Endothelial cell of umbilical vein (primary cell): ENCODE results near the gene RPS6KL1. TPM values are rescaled to one million over a fixed set of nuclear protein-coding genes. Genes with fewer than 3 reads are reported as not detected.

ENCODE experiments used
- BruUV-seq: library from RNA; stranded (reverse); fragments of 400-500 nt; replicated peaks from 2 replicates; lab custom pipeline; 2021; lab: Mats Ljungman, UMichigan
- CTCF ChIA-PET: fragments of 300-600, 350-600 bp; sonication (Branson Sonifier 250); formaldehyde crosslinking; loops from one replicate; lab custom pipeline; 2021; ENCODE audit warnings: antibody characterized with exemption, inconsistent platforms; lab: Charles Lee
- POLR2A ChIA-PET: fragments of 300-600, 350-600 bp; sonication (Branson Sonifier 250); formaldehyde crosslinking; loops from one replicate; lab custom pipeline; 2021; ENCODE audit warnings: antibody characterized with exemption, inconsistent platforms; lab: Charles Lee
- DNase-seq: peaks from one replicate; pipeline ENCODE4 v3.0.0-alpha.2; 2011; ENCODE audit warnings: low read depth, low spot score
- FAIRE-seq: peaks from 2 replicates; lab custom pipeline; 2011; peaks lifted over from hg19 to GRCh38; lab: Jason Lieb, UNC
- H2AFZ ChIP-seq: 2 replicates; pipeline ENCODE4 v1.6.0; 2012; ENCODE audit warnings: low read depth, low read length, control low read depth, inconsistent platforms
- H3K27ac ChIP-seq: 2 replicates; pipeline ENCODE4 v1.5.1; 2011; ENCODE audit warnings: low read depth, mild to moderate bottlenecking, control low read depth, low read length, moderate library complexity; ENCODE audit not compliant: insufficient read depth
- H3K27me3 ChIP-seq, 2 experiments: 2 replicates each; pipeline versions ENCODE4 v1.6.0 to v1.6.1; 2011; ENCODE audit warnings: low read length in 2 of 2, mixed read lengths in 1 of 2; ENCODE audit not compliant: control insufficient read depth in 2 of 2, insufficient read depth in 2 of 2
- H3K36me3 ChIP-seq, 2 experiments: 2 replicates in 1 of 2; 3 replicates in 1 of 2; pipeline ENCODE4 v1.5.1; 2011; ENCODE audit warnings: low read length in 2 of 2, mild to moderate bottlenecking in 1 of 2, moderate library complexity in 1 of 2; ENCODE audit not compliant: control insufficient read depth in 2 of 2, insufficient read depth in 2 of 2; ENCODE audit errors: extremely low read depth in 1 of 2
- H3K4me1 ChIP-seq: 3 replicates; pipeline ENCODE4 v1.5.1; 2011; ENCODE audit warnings: mild to moderate bottlenecking, low read length; ENCODE audit not compliant: control insufficient read depth, insufficient read depth; ENCODE audit errors: extremely low read depth
- H3K4me2 ChIP-seq: 2 replicates; pipeline ENCODE4 v1.6.1; 2011; ENCODE audit warnings: low read length, control low read depth, mixed read lengths; ENCODE audit not compliant: insufficient read depth
- H3K4me3 ChIP-seq, 3 experiments: fragments of 200-600 bp in 1 of 3; sonication (generic), shearing (Covaris generic) in 1 of 3; replicated peaks in 1 of 3; 2 replicates each; pipeline ENCODE4 v1.5.1; 2011 to 2016; ENCODE audit warnings: control low read depth in 3 of 3, low read length in 3 of 3, mild to moderate bottlenecking in 2 of 3, inconsistent platforms in 1 of 3, low read depth in 1 of 3, moderate library complexity in 1 of 3; ENCODE audit not compliant: insufficient read depth in 1 of 3
- H3K79me2 ChIP-seq: 2 replicates; pipeline ENCODE4 v1.6.0; 2012; ENCODE audit warnings: low read length, inconsistent platforms; ENCODE audit not compliant: control insufficient read depth, insufficient read depth
- H3K9ac ChIP-seq: replicated peaks from 2 replicates; pipeline ENCODE3; 2011; ENCODE audit warnings: low read length, control low read depth; ENCODE audit not compliant: insufficient read depth; ENCODE audit errors: extremely low read depth
- H3K9me1 ChIP-seq: replicated peaks from 3 replicates; pipeline ENCODE4 v1.6.0; 2011; ENCODE audit warnings: mild to moderate bottlenecking, low read length; ENCODE audit not compliant: control insufficient read depth, insufficient read depth; ENCODE audit errors: extremely low read depth
- H3K9me3 ChIP-seq: replicated peaks from 2 replicates; pipeline ENCODE4 v1.5.1; 2012; ENCODE audit warnings: low read length, inconsistent platforms; ENCODE audit not compliant: control insufficient read depth, insufficient read depth
- H4K20me1 ChIP-seq: replicated peaks from 2 replicates; pipeline ENCODE3; 2011; ENCODE audit warnings: mild to moderate bottlenecking, low read length; ENCODE audit not compliant: control insufficient read depth, insufficient read depth; ENCODE audit errors: extremely low read depth
- EZH2 ChIP-seq: IDR thresholded peaks from 2 replicates; pipeline ENCODE4 v1.6.1; 2012; ENCODE audit warnings: borderline replicate concordance, low read depth, mild to moderate bottlenecking, moderate library complexity, low read length, inconsistent platforms; ENCODE audit not compliant: severe bottlenecking
- FOS ChIP-seq: IDR thresholded peaks from 2 replicates; pipeline ENCODE4 v1.6.1; 2011; ENCODE audit warnings: mild to moderate bottlenecking, low read length, moderate library complexity, borderline replicate concordance; ENCODE audit not compliant: insufficient read depth
- JUN ChIP-seq: IDR thresholded peaks from 2 replicates; pipeline ENCODE4 v1.6.1; 2011; ENCODE audit warnings: borderline replicate concordance, low read depth; ENCODE audit not compliant: insufficient read length, insufficient read depth
- MYC ChIP-seq: IDR thresholded peaks from one replicate; pipeline ENCODE4 v1.6.1; 2011; ENCODE audit warnings: mild to moderate bottlenecking, low read depth, low read length
- POLR2AphosphoS5 ChIP-seq: IDR thresholded peaks from 2 replicates; pipeline ENCODE4 v1.6.1; 2012; ENCODE audit warnings: low read depth, mild to moderate bottlenecking, control low read depth, low read length, moderate library complexity; ENCODE audit not compliant: insufficient read depth
- dilution Hi-C: fragments of 300-500 bp; cut with MboI; formaldehyde crosslinking; loops from one replicate; pipeline ENCODE4 v1.15.0; 2019; ENCODE audit warnings: low sequenced_read_pairs; ENCODE audit not compliant: extremely low pct_ligation_motif_present
- intact Hi-C: fragments of 100-400 bp; cut with micrococcal nuclease; formaldehyde crosslinking; loops from one replicate; pipeline ENCODE4 v1.10.0; 2022
- polyA plus RNA-seq, 4 experiments: library from polyadenylated mRNA; depleted of rRNA in 3 of 4; stranded (reverse) in 3 of 4; unstranded in 1 of 4; fragments of >200 nt; gene quantifications; 2 replicates each; pipeline versions ENCODE4 v1.2.1 to v1.2.3, GENCODE V29; 2011 to 2012; ENCODE audit warnings: missing spikeins in 1 of 4
- total RNA-seq: library from RNA; stranded (reverse); gene quantifications from 2 replicates; pipeline ENCODE4 v1.2.3, GENCODE V29; 2021

Gene RPS6KL1
- total and polyA plus RNA-seq, 2 donors (not counting 3 experiments of a cell fraction or from before 2014, with no cell fraction given) = 10.2 to 23.8 TPM

DNA sequence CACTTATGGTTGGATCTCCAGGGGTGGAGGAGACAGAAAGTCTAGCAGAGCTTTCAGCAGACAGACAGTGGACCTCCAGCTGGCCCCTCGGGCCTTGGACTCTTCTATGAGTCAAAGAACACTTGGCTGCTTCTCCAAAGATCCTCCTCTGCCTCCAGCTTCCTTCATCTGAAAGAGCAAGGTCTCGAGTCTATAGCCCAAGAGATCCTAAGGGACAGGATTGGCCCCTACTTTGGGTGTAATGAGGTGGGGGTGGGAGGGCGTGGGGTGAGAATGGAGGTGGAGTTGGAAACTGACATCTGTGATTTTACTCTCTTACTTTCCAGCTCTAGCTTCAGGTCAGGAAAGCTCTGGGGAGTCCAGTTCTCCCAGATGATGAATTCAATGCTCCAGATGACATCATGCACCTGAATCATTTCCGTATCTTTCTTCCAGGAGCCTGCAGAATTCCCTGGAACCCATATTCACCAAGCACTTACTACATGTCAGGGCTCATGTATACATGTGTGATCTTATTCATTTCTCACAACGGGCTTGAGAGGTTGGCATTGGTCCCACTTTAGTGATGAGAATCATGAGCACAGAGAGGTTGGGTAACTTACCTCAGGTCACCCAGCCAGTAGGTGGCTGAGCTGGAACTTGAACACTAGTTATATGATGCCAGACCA, 42.6 kb upstream of the RPS6KL1 start:
- Histone ChIP-seq H3K9me3 (no peaks in the 10 kb centered on the region), H3K4me1 (peaks cover 22% of the 10 kb centered on the region), H3K27me3 (no peaks in the 10 kb centered on the region), H3K27ac (peak overlapping the region; percentile 86), H3K79me2 (no peaks in the 10 kb centered on the region), H3K9ac (peak overlapping the region; percentile 36), H3K9me1 (no peaks in the 10 kb centered on the region), H3K4me2 (peak overlapping the region; percentile 2), H3K36me3 (no peaks in the 10 kb centered on the region), H2AFZ (no peak overlapping the region), H3K4me3 (no peak overlapping the region), H4K20me1 (no peaks in the 10 kb centered on the region)
- peak; percentile 89 for FAIRE-seq
- CTCF ChIA-PET = interaction anchor here (0.7 to 2.7 kb wide), 11 partner anchors 9 to 123 kb away, joined by 3 to 15 read pairs (median 4); partner anchors contain the start of gene PGF
- TSS peak; percentile 75 for BruUV-seq
- intact Hi-C loops = loop anchor here (1.0 kb wide), 4 partner anchors 8 to 37 kb away; partner anchors contain the start of genes EIF2B2 and PGF
- TF ChIP-seq FOS (peak; percentile 39), POLR2AphosphoS5 (peak; percentile 26), JUN (peak; percentile 80), MYC (no peak), EZH2 (no peak)
- DNase-seq = peak; percentile 56
- POLR2A ChIA-PET = interaction anchor here (2.1 to 2.5 kb wide), 2 partner anchors 11 to 15 kb away, joined by 7 to 20 read pairs; partner anchors contain the start of gene PGF
- dilution Hi-C loops = no loop called here
